ENCODE measurements around the gene LYPD6.

LYPD6 gene

GRCh38 chr2:149513461-149513860, 183.1 kb downstream of the LYPD6 start:
- no peak for DNase-seq (ENCODE audit: low spot score)

All from COLO829 (cell line).